K562 (cell line): ENCODE data around the gene NMUR1. TPM values are rescaled to one million over a fixed set of nuclear protein-coding genes. Genes with fewer than 3 reads are reported as not detected.

ENCODE experiments used
- ATAC-seq: fragments of 200-7000 bp; cut with Tn5 transposase; 3 replicates; pipeline ENCODE4 v1.9.1; 2020; ENCODE audit warnings: moderate library complexity
- BruUV-seq: library from RNA; stranded (reverse); fragments of 400-500 nt; replicated peaks from 2 replicates; lab custom pipeline; 2021; lab: Mats Ljungman, UMichigan
- CTCF ChIA-PET: fragments of 300-600 bp; formaldehyde crosslinking; extraction: SDS; loops from one replicate; lab custom pipeline; 2021; ENCODE audit warnings: low intra/inter-chr PET ratio; lab: Yijun Ruan, JAX
- POLR2A ChIA-PET: fragments of 300-600, 350-650 bp; sonication (Branson Sonifier 250); formaldehyde crosslinking; extraction: SDS; loops from one replicate; lab custom pipeline; 2021; ENCODE audit warnings: antibody characterized with exemption, inconsistent platforms; lab: Yijun Ruan, JAX
- DNase-seq, 4 experiments: peaks; one replicate each; pipeline versions ENCODE4 v3.0.0 to v3.0.0-alpha.2; 2011 to 2018; ENCODE audit warnings: low spot score in 3 of 4, mixed read lengths in 3 of 4; ENCODE audit errors: extremely low read depth in 1 of 4
- FAIRE-seq: peaks from 2 replicates; lab custom pipeline; 2011; peaks lifted over from hg19 to GRCh38; lab: Jason Lieb, UNC
- H2AFZ ChIP-seq: 2 replicates; pipeline ENCODE4 v1.6.0; 2011; ENCODE audit warnings: low read depth, low read length, control low read depth, inconsistent platforms
- H3K27ac ChIP-seq: fragments of 200-600 bp; 3 replicates; pipeline ENCODE4 v1.8.0; 2011; ENCODE audit warnings: low read depth, mild to moderate bottlenecking, control low read depth, inconsistent platforms, low read length, moderate library complexity, mixed read lengths; ENCODE audit errors: extremely low read depth
- H3K27me3 ChIP-seq, 2 experiments: fragments of 300-600 bp in 1 of 2; 2 replicates in 1 of 2; 3 replicates in 1 of 2; pipeline versions ENCODE4 v1.6.0 to v1.8.0; 2011; ENCODE audit warnings: inconsistent platforms in 2 of 2, low read length in 2 of 2, mild to moderate bottlenecking in 1 of 2, mixed read lengths in 1 of 2, moderate library complexity in 1 of 2; ENCODE audit not compliant: control insufficient read depth in 2 of 2, insufficient read depth in 2 of 2
- H3K36me3 ChIP-seq: fragments of 300-600 bp; 3 replicates; pipeline ENCODE4 v1.8.0; 2011; ENCODE audit warnings: mild to moderate bottlenecking, low read length, inconsistent platforms; ENCODE audit not compliant: control insufficient read depth, insufficient read depth
- H3K4me1 ChIP-seq, 2 experiments: fragments of 200-600 bp in 1 of 2; replicated peaks in 1 of 2; 2 replicates in 1 of 2; 3 replicates in 1 of 2; pipeline versions ENCODE4 v1.5.1 to v1.8.0; 2011; ENCODE audit warnings: inconsistent platforms in 2 of 2, low read length in 2 of 2, mild to moderate bottlenecking in 1 of 2, mixed read lengths in 1 of 2, moderate library complexity in 1 of 2; ENCODE audit not compliant: control insufficient read depth in 2 of 2, insufficient read depth in 2 of 2
- H3K4me2 ChIP-seq: 2 replicates; pipeline ENCODE4 v1.6.1; 2011; ENCODE audit warnings: low read length, control low read depth, inconsistent platforms, mixed read lengths; ENCODE audit not compliant: insufficient read depth
- H3K4me3 ChIP-seq: fragments of 200-600 bp; sonication (generic), shearing (Covaris generic); 2 replicates; pipeline ENCODE4 v1.5.1; 2016; ENCODE audit warnings: control low read depth, inconsistent platforms
- H3K79me2 ChIP-seq: fragments of 200-600 bp; 3 replicates; pipeline ENCODE4 v1.8.0; 2011; ENCODE audit warnings: low read length, inconsistent platforms; ENCODE audit not compliant: control insufficient read depth, insufficient read depth
- H3K9ac ChIP-seq, 2 experiments: 2 replicates each; pipeline versions ENCODE4 v1.6.0 to v1.6.1; 2011; ENCODE audit warnings: low read depth in 2 of 2, low read length in 2 of 2, control low read depth in 1 of 2, inconsistent platforms in 1 of 2, mild to moderate bottlenecking in 1 of 2, mixed read lengths in 1 of 2; ENCODE audit not compliant: insufficient read depth in 1 of 2
- H3K9me1 ChIP-seq: one replicate; pipeline ENCODE4 v1.6.0; 2011; ENCODE audit warnings: inconsistent platforms, mild to moderate bottlenecking, low read length, moderate library complexity; ENCODE audit not compliant: control insufficient read depth, insufficient read depth
- H3K9me3 ChIP-seq: replicated peaks from 2 replicates; pipeline ENCODE4 v1.5.1; 2011; ENCODE audit warnings: low read depth, low read length, inconsistent platforms; ENCODE audit not compliant: control insufficient read depth, insufficient read depth
- H4K20me1 ChIP-seq: replicated peaks from 2 replicates; pipeline ENCODE4 v1.6.1; 2011; ENCODE audit warnings: low read length, inconsistent platforms, mixed read lengths; ENCODE audit not compliant: control insufficient read depth, insufficient read depth
- BRD4 ChIP-seq: fragments of 200-600 bp; sonication (generic); IDR thresholded peaks from 2 replicates; pipeline ENCODE4 v1.6.1; 2017; ENCODE audit warnings: inconsistent platforms
- CCNT2 ChIP-seq: IDR thresholded peaks from 2 replicates; pipeline ENCODE4 v1.6.1; 2011; ENCODE audit warnings: borderline replicate concordance, low read depth, mild to moderate bottlenecking, moderate library complexity, mixed read lengths, low read length; ENCODE audit not compliant: insufficient read length; ENCODE audit errors: extremely low read depth
- FOXJ3 ChIP-seq: sonication (generic); formaldehyde crosslinking; IDR thresholded peaks from 2 replicates; pipeline ENCODE4 v1.4.0; 2020; ENCODE audit warnings: mild to moderate bottlenecking, missing genetic modification reagents
- HBP1 ChIP-seq: fragments of 450-650 bp; formaldehyde crosslinking; IDR thresholded peaks from 2 replicates; pipeline ENCODE4 v1.4.0; 2022; ENCODE audit warnings: missing genetic modification characterization
- JUNB ChIP-seq: fragments of 450-650 bp; formaldehyde crosslinking; conservative IDR thresholded peaks from 2 replicates; pipeline ENCODE4 v1.4.0; 2020; ENCODE audit warnings: mild to moderate bottlenecking
- MEF2A ChIP-seq: IDR thresholded peaks from 2 replicates; pipeline ENCODE4 v1.6.1; 2011; ENCODE audit warnings: low read depth, mild to moderate bottlenecking, low read length, moderate library complexity; ENCODE audit not compliant: control insufficient read depth
- SRSF9 ChIP-seq: fragments of 200-400 bp; formaldehyde crosslinking; IDR thresholded peaks from 2 replicates; pipeline ENCODE4 v1.6.1; 2017; ENCODE audit warnings: low read depth, low read length, borderline replicate concordance
- whole genome bisulfite sequencing: fragments of 100-300 bp; shearing (Covaris generic); methylation state at CpG from one replicate; pipeline ENCODE4 v1.1.6; 2016; ENCODE audit warnings: low coverage, mixed read lengths; ENCODE audit not compliant: insufficient coverage; ENCODE audit errors: missing lambda C conversion rate; 5-methylcytosine and 5-hydroxymethylcytosine counted together
- in situ Hi-C: fragments of 300-500 bp; cut with MboI; formaldehyde crosslinking; loops from 4 replicates; pipeline ENCODE4 v1.15.0; 2018; ENCODE audit warnings: inconsistent platforms, mixed read lengths
- intact Hi-C: fragments of 100-400 bp; cut with micrococcal nuclease; formaldehyde crosslinking; loops from 2 replicates; pipeline ENCODE4 v1.14.2; 2022
- polyA plus RNA-seq, 8 experiments: library from polyadenylated mRNA; depleted of rRNA in 4 of 8; stranded (reverse) in 5 of 8; unstranded in 3 of 8; fragments of >200 nt; fragmentation: Nextera tagmentation in 2 of 8; fragmentation: Illumina TruSeq in 1 of 8; extraction: Ambion mirVana in 2 of 8; extraction: Trizol in 1 of 8; gene quantifications; 2 replicates each; pipeline versions ENCODE4 v1.2.1 to v1.2.3, GENCODE V29; 2011 to 2014; ENCODE audit warnings: inconsistent platforms in 1 of 8, missing spikeins in 1 of 8
- total RNA-seq, 7 experiments: library from RNA; depleted of rRNA in 6 of 7; stranded (reverse); fragments of >200 nt in 6 of 7; fragmentation: Illumina TruSeq in 2 of 7; extraction: Trizol in 2 of 7; gene quantifications; 2 replicates each; pipeline versions ENCODE4 v1.2.1 to v1.2.3, GENCODE V29; 2011 to 2021; ENCODE audit warnings: low replicate concordance in 1 of 7

The NMUR1 gene
- total and polyA plus RNA-seq, 9 of the 15 experiments (the other 6 are each of a cell fraction or from before 2014, with no cell fraction given), result 0.01 to 0.27 (median 0.15) TPM

DNA sequence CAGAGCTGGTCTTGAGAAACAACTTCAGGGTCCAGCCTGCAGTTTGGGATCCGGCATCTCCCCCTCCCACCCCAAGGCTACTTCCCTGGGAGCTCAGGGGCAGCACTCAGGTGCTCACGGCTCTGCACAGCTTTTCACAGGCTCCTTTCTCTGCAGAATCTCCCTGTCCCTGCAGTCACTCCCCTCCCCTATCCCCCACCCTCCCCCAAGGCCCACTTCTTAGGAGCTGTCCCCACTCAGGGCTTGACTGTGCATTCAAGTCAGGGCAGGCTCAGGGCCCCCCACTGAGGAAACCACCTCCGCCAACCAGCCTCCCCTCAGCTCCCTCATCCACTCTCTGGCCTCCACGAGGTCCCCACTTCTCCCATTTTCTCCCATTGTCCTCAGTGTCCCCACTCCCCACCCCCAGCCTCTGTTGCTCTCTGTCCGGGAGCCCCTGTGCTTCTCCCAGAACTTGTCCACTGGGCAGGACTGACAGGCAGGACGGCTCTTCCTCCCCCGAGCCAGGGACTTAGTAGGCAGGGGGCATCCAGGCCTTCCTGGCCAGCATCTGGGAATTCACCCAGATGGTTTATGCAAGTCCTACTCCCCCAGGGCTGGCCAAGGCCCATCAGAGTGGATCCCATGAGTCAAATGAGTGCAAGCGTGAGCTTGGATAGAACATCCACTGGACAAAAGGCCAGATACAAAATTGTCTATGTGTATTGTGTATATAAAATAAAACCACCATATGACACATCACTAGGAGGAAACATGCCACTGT, 7.6 kb downstream of the NMUR1 start:
- no TSS peak for BruUV-seq
- H3K9ac ChIP-seq, result peak overlapping the region in 1 of 2 experiments; percentile 26; a peak in 1 of 4 replicates
- no peaks in the 10 kb centered on the region for H3K36me3 ChIP-seq
- no peak for FAIRE-seq
- H3K4me3 ChIP-seq, result no peak overlapping the region
- 86% methylated on average over 2 of the region's 8 CpGs for WGBS
- H3K27me3 ChIP-seq, result no peaks in the 10 kb centered on the region; a peak in 1 of 5 replicates
- H3K79me2 ChIP-seq, result no peaks in the 10 kb centered on the region
- H3K9me3 ChIP-seq, result no peaks in the 10 kb centered on the region
- no peaks in the 10 kb centered on the region for H4K20me1 ChIP-seq
- peaks cover 2% of the 10 kb centered on the region for H3K9me1 ChIP-seq
- H3K4me2 ChIP-seq, result no peak overlapping the region
- H2AFZ ChIP-seq, result no peak overlapping the region
- H3K4me1 ChIP-seq, result peaks cover 11% of the 10 kb centered on the region in 2 experiments; a peak in 4 of 5 replicates
- CTCF ChIA-PET, result no interaction called here
- TF ChIP-seq SRSF9, result no peak
- TF ChIP-seq BRD4, result no peak
- TF ChIP-seq CCNT2, result no peak
- TF ChIP-seq HBP1, result no peak
- TF ChIP-seq FOXJ3 (CRISPR knock-in tag), result no peak
- no peak for TF ChIP-seq JUNB (CRISPR knock-in tag)
- no peak for TF ChIP-seq MEF2A
- POLR2A ChIA-PET, result interaction anchor here (0.6 kb wide), 1 partner anchor 56 kb away, joined by 3 read pairs; no protein-coding TSS in a partner anchor
- DNase-seq, result no peak
- in situ Hi-C loops, result no loop called here
- intact Hi-C loops, result no loop called here
- H3K27ac ChIP-seq, result no peak overlapping the region
- ATAC-seq, result no peak
